HG03558 (cell line): ENCODE measurements around the gene FEN1.

Experiments used
- ATAC-seq: cut with Tn5 transposase; IDR thresholded peaks from one replicate; pipeline ENCODE4 v1.9.1; 2021; ENCODE audit warnings: moderate number of reproducible peaks; ENCODE audit not compliant: unreplicated experiment; ENCODE audit errors: extremely low read depth

Gene FEN1

GRCh38 chr11:61793083-61793828, 545 bp downstream of the FEN1 start:
- ATAC-seq: no peak

DNA sequence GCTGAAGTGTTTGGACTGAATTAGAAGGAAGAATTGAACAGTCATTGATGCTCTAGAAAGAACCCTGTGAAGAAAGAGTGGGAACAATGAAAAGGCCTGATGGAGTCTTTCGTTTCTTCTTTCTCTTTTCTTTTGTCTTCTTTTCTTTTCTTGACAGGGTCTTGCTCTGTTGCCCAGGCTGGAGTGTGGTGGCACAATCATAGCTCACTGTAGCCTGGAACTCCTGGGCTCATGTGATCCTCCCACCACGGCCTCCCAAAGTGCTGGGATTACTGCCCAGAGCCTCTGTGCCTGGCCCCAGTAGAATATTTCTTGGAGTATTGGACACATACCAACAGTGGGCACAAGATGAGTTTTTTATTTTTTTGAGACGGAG, 1.1 kb downstream of the FEN1 start:
- no peak for ATAC-seq

DNA sequence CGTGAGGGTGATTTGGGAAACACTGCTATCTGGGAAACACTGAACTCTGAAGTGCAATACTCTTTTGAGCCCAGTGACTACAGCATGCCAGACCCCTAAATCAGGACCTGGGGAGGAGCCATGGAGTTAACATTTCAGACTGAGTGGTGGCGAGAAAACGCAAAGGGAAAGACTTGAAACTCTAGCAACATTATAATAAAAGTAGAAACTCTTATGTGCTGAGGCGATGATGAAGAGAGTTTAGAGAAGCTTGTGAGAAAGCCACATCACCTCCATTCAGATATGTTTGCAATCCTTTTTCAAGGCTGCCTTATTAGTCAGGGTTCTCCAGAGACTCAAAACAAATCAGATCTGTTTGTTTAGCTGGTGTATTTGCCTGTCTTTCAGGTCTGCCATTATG, 1.9 kb downstream of the FEN1 start:
- no peak for ATAC-seq

GRCh38 chr11:61795459-61795858, 2.7 kb downstream of the FEN1 start:
- ATAC-seq: no peak

- ATAC-seq: no peak
Measured at GRCh38 chr11:61795876-61796526, 3.3 kb downstream of the FEN1 start.

DNA sequence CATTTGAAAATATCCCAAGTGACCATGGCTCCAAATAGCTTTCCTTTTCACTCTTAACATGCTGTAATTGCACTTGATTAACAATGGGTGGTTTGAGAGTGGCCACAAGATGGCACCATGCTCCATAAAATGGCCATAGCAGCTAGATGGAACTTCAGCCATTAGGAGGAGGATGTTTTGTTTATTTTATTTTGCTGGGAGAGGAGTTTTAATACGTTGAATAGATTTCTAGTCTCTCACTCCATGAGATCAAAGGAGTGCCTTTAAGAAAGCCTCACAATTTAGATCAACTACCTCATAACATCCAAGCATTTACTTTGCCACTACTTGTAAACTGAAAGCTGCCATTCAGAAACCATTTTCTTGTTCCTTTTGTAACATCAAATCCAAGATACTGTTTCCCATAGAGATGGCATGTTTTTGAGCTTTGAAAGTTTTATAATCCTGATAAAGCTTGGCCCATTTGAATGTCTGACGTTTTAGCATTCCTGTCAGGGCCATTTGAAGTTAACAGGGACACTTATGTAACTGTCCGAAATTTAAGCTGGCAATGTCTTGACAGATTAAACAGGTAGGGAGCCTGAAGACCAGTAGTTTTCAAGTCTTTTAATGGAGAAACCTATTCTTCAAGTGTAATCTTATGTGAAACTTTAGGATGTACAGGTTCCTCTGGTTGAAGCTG, 4.7 kb downstream of the FEN1 start:
- ATAC-seq: no peak

DNA sequence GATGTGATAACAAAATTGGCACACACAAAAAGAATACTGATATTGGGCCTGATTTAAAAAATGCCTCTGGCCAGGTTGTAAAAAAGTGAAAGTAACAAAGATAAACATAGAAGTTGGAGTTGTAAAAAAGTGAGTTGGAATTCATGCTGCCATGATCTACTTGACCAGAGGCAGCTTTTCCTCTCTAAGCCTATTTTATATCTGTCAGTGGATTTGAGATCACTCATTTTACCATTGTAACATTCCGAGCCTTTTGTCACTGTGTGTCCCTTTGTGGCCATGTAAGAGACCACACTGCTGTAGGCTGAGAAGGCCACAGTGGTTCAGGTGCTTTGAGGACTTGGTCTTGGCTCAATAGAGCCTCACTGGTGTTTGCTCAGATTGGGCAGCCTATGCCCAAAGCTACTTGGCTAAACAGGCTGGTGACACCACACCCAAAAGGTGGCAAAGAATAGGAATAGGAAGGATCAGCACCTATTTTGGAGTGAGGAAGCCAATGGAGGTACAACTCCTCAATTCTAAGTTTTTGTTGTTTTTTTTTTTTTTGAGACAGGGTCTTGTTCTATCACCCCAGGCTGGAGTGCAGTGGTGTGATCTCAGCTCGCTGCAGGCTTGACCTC, 7.1 kb downstream of the FEN1 start:
- no peak for ATAC-seq

DNA sequence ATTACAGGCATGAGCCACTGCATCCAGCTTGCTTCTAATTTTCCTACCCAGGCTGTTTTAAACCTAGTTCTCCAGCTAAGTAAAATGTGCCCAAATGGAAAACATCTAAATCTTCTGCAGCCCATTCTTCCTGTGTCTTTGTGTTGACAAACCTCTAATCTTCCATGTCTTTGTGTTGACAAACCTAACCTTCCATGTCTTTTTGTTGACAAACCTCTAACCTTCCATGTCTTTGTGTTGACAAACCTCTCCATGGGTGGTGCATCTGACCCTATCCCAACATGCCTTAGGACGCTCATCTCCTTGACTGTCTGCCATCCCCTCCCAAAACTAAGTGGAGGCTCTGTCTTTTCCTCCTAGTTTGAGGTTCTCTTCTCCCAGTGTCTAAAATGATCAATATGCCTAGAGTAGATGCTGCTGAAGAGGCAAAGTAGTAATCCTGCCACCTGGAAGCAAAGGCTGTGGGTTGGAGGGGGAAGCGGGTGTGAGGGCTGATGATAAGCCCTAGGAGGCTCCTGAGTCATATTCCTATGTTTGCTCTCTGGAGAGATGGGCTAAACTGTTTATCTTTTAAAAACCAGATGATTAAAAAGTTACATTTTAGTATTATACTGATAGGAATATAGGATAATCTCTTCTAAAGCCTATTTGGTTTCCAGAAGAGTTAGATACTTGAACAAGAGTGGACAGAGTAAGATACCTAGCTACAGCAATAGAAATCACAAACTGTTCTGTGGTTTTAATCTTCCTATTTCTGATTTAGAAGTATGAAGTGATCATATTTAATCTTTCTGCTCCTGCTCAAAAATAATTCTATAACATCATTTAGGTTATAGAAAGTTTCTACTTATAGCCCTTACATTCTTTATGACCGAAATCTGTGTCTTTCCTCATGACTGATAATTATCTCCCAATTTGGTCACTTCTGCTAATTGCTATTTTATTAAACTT, 7.9 kb downstream of the FEN1 start:
- ATAC-seq: no peak

DNA sequence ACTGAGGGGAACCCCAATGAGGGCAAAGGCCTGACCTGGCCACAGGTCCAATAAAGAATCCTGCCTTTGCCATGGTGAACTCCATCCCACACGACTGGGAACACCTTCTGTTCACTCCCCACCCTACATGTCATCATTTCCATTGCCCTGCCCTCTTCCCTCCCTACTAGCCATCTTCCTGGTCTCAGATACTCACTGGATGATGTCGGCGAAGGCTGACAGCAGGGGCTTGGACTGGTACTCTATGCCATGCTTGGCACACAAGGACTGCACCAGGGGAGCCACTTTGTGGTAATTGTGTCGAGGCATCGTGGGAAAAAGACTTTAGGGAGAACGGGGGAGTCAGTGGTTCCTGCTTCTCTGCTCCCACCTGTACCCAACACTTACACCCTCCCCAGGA, 9.9 kb downstream of the FEN1 start:
- ATAC-seq: no peak

DNA sequence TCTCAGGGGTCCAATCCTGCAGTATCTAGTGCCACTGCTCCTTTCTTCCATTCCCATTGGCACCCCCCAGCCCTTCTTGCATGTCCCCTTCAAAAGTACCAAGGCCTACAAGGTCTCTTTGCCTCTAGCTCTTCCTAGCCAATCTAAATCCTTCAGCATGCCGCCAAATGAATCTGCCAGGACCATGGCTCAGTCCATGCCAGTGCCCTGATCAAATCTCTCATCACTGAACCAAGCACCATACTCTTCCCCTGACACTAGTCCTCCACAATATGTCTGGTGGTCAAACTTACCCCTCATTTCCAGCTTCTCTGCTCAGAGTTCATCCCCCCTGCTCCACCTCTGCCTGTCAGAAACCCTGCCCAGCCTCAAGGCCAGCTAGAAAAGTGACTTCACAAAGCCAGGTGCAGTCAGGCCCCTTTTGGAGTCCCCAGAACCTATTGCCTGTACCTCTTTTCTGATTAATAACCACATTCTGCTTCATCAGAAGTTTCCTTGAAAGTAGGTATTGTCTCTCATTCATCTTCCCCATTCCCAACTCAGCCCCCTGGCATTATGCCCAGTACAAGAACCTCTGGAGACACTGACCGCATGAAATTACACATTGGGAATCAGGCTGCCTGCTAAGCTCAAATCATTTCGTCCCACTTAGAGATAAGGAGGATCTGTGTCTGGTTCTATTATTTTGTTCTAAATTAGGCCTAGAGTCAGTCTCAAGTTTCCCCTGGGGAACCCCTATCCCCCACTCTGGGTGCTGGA, 11.4 kb downstream of the FEN1 start:
- ATAC-seq: no peak

- no peak for ATAC-seq
Measured at GRCh38 chr11:61805146-61805545, 12.4 kb downstream of the FEN1 start.

DNA sequence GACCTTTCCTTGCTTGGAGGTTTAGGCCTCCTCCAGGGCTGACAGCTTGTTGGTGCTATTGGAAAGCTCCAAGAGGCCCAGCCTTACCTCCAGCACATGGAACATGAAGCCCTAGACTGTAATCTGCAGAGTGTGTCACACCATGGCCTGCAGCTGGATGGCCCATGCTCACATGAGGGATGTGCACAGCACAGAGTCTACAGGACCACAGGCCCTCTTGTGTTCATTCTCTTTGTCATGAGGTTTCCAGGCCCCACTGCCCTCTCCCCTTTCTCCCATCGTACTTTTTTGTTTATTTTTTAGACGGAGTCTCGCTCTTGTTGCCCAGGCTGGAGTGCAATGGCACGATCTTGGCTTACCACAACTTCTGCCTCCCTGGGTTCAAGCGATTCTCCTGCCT, 14.1 kb downstream of the FEN1 start:
- ATAC-seq: no peak

- no peak for ATAC-seq
Measured at GRCh38 chr11:61810671-61811175, 18.0 kb downstream of the FEN1 start.

GRCh38 chr11:61811831-61812230, 19.1 kb downstream of the FEN1 start:
- ATAC-seq: no peak

- ATAC-seq: no peak
Measured at GRCh38 chr11:61812736-61813411, 20.2 kb downstream of the FEN1 start.

GRCh38 chr11:61814247-61814957, 21.7 kb downstream of the FEN1 start:
- no peak for ATAC-seq

- peak; percentile 28 for ATAC-seq
Measured at GRCh38 chr11:61814958-61815789, 22.5 kb downstream of the FEN1 start.
